GM19324 (cell line): ENCODE measurements around the gene PAQR7.

Experiments
- ATAC-seq: cut with Tn5 transposase; IDR thresholded peaks from one replicate; pipeline ENCODE4 v1.9.1; 2021; ENCODE audit warnings: mild to moderate bottlenecking, moderate library complexity; ENCODE audit not compliant: unreplicated experiment, low FRiP score

PAQR7 gene, protein sequence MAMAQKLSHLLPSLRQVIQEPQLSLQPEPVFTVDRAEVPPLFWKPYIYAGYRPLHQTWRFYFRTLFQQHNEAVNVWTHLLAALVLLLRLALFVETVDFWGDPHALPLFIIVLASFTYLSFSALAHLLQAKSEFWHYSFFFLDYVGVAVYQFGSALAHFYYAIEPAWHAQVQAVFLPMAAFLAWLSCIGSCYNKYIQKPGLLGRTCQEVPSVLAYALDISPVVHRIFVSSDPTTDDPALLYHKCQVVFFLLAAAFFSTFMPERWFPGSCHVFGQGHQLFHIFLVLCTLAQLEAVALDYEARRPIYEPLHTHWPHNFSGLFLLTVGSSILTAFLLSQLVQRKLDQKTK

DNA sequence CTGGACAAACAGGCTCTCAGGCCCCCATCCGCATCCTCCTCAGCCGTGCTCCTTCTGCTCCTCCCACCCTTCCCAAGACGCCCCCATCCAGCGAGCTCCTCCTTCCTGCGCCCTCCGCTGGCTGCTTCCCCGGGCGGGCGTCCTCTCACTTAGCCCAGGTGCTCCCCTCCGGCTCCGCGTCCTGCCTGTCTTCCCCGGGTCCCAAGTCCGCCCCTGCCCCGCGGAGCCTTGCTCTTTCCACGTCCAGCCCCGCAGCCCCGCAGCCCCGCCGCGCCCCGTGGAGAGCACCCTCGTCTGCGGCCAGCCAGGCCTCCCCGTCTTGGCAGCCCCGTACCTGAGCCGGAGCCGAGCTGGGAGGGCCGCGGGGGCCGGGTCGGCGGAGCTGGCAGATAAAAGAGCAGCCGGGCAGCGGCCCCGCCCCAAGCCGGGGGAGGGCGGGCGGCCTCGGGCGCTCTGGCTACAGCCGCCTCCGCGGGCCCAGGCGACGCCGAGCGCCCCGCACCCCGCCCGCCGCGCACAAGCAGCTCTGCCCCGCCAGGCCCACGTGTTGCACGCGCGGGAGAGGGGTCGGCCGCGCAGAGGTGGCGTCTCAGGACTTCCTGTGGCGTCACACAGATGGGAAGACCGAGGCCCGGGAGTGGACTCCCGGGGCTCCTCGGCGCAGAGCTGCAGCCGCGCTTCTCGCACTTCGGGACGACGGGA lies at the start of gene PAQR7:
Gene PAQR7, minus strand, starts transcription at position 555 of the 702 bp plus-strand sequence. CDS start 11,869 bp downstream, outside the sequence.
- peak; percentile 74 for ATAC-seq

DNA sequence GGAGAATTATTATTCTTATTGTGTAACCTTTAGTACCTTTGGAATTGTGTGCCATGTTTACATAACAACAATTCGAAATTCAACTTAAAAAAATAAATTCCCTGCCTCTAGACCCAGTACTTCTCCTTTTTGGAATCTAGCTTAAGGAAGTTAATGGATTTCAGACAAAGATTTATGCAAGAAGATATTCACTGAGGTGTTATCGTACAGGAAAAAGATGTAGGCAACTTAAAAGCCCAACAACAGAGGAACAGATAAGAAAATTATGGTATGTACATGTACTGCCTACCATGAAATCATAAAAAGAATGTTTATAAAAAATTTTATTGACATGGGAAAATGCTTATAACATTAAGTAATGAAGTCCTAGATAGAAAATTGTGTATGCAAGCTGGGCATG lies 48.9 kb upstream of the PAQR7 start:
- ATAC-seq: no peak

GRCh38 chr1:25922971-25923552 lies 47.6 kb upstream of the PAQR7 start:
- ATAC-seq: no peak

- ATAC-seq: no peak
Measured at GRCh38 chr1:25922056-25922970, 46.8 kb upstream of the PAQR7 start.

GRCh38 chr1:25918615-25919014 lies 43.1 kb upstream of the PAQR7 start:
- ATAC-seq: no peak

GRCh38 chr1:25917996-25918395 lies 42.5 kb upstream of the PAQR7 start:
- ATAC-seq: no peak

- no peak for ATAC-seq
Measured at GRCh38 chr1:25916460-25916859, 41.0 kb upstream of the PAQR7 start.

- no peak for ATAC-seq
Measured at GRCh38 chr1:25914074-25914995, 38.8 kb upstream of the PAQR7 start.

DNA sequence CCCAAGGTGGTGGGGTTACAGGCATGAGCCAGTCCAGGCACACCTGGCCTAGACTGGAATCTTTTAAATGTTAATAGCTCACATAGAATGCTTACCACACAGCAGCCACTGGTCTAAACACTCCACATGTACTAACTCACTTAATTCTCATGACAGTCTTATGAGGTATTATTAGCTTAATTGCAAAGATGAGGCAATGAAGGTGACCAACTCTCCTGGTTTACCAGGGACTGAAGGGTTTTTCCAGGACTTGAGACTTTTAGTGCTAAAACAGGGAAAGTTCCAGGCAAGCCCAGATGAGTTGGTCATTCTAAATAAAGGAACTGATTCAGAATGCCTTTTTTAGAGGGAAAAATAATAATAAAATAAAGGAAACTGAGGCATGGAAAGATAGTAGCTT lies 37.7 kb upstream of the PAQR7 start:
- ATAC-seq: no peak

DNA sequence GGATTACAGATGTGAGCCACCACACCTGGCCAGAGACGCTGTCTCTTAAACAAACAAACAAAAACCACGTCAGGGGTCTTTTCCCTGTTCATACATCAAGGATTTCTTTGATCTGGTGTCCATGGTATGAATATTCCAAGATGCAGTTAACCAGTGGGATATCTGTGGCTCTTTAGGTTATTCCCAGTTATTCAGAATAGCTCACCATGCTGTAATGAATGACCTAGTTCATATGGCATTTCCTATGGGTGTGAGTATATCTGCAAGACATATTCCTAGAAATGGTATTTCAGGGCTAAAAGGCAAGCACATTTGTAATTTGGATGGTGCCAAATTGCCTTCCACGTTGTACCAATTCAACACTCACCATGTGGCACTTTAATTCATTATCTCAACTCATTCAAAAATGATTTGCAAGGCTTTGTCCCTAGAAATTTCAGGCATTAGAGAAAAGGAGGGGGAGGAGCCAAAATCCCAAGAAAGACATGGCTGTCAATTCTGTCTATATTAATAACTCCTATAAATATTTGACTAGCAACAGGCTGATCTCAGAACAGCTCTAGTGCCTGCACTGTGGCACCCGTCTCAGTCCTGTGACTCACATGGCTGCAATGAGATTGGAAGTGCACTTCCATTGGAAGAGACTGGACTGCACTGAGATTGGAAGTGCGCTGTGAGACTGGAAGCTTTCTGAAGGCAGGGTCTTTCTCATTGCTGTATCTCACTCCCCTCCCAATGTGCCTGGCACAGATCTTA lies 36.7 kb upstream of the PAQR7 start:
- ATAC-seq: no peak

DNA sequence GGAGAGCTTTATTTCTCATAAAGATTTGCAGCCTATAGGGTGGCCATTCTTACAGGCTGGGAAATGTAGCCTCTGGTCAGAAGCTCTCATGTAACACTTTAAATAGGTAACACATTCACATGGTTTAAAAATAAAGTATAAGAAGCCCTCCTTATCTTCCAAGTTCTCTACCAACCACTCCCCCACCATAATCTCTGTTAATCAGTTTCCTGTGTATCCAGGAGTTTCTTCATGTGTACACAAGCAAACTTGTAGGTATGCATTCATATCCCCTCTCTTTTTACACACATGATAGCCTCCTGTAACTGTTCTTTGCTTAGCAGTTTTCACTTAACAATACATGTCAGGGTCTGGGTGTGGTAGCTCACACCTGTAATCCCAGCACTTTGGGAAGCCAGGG lies 35.7 kb upstream of the PAQR7 start:
- no peak for ATAC-seq

DNA sequence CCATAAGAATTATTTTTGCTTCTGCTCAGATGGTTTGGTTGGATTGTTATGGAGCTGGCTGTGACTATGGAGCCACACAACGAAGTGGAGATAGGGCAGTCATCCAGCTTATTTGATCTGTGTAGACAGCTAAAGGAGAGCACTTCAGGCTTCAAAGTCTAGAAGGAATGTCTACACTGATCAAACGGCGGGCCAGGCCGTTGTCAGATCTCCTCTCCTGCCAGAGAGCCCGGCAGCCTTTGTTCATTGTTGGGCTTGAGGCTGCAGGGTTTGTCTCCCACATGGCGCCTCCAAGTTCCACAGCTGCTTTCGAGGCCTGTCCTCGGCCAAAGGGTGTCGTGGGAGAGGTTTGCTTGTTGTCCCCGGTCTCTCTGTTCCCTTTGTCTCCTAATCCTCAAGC lies 33.5 kb upstream of the PAQR7 start:
- ATAC-seq: no peak

DNA sequence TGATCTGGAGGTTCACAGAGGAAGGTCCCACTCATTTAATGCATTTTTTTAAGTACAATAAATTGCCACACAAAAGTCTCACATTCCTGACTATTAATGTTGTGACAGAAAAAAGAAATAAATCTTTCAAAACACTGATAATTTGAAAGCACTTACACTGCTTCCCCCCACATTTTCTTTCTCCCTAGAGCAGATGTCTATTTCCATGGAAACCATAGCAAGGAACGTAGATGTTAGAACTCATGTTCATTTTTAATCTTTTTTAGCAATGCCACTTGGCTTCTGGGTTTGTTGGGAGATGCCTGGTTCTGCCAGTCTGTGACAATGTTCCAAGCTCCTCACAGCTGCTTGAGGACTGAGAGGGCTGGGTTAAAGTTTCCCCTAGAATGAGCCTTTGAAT lies 32.7 kb upstream of the PAQR7 start:
- no peak for ATAC-seq

DNA sequence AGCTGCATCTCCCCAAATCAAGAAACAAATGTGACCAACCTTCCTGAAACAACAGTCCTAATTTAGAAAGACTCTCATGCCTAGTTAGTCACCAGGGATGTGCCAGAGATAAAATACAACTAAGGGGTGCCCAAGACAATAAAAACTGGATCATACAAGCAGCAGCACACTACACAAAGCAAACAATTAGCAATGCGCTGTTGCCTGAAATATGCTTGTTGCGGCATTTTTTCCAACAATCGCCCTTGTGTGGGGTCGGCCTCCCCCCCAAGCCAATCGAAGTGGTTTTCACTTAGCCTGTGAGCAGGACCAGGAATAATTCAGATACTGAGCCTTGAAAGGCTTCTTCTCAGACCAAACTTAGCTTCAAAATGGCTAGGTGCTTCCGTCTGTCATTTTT lies 32.1 kb upstream of the PAQR7 start:
- ATAC-seq: no peak

- no peak for ATAC-seq
Measured at GRCh38 chr1:25906644-25907300, 31.3 kb upstream of the PAQR7 start.

GRCh38 chr1:25905680-25906643 lies 30.5 kb upstream of the PAQR7 start, which contains the start of gene STMN1:
TSS of gene STMN1 (minus strand) at chr1:25906419. CDS start at chr1:25904676, 1,743 bp downstream.
- ATAC-seq: peak; percentile 63
